SK-N-SH (cell line): ENCODE data around the gene VPS35L. TPM values are rescaled to one million over a fixed set of nuclear protein-coding genes. Genes with fewer than 3 reads are reported as not detected.

Experiments
- polyA plus RNA-seq, 3 experiments: library from polyadenylated mRNA; depleted of rRNA; stranded (reverse); fragments of >200 nt; gene quantifications; 2 replicates each; pipeline ENCODE4 v1.2.3, GENCODE V29; 2012

The VPS35L gene
- polyA plus RNA-seq, 1 of the 3 experiments (the other 2 are of a cell fraction) = 35.3 TPM

Other genes with a start within 250 kb of the VPS35L start
- not detected in 2 replicates for gene TMC5, start 137.8 kb upstream of the VPS35L start, polyA plus RNA-seq (2012; rRNA removed)
- 37.0 and 40.5 TPM in 2 replicates for gene GDE1, start 33.6 kb upstream of the VPS35L start, polyA plus RNA-seq (2012; rRNA removed)
- 5.4 and 7.0 TPM in 2 replicates for gene CCP110, start 31.8 kb upstream of the VPS35L start, polyA plus RNA-seq (2012; rRNA removed)
- gene KNOP1, start 162.5 kb downstream of the VPS35L start, polyA plus RNA-seq (2012; rRNA removed) = 10.6 and 13.2 TPM in 2 replicates
- 7.3 and 8.6 TPM in 2 replicates for gene IQCK, start 162.6 kb downstream of the VPS35L start, polyA plus RNA-seq (2012; rRNA removed)